ENCODE results near the gene GNE. TPM values are rescaled to one million over a fixed set of nuclear protein-coding genes. Genes with fewer than 3 reads are reported as not detected.
A peak's percentile ranks its signal among the peaks of the same experiment; 100 is the strongest.

Gene GNE
- total and polyA plus RNA-seq, 11 donors = 3.7 to 22.0 (median 11.8) TPM

DNA sequence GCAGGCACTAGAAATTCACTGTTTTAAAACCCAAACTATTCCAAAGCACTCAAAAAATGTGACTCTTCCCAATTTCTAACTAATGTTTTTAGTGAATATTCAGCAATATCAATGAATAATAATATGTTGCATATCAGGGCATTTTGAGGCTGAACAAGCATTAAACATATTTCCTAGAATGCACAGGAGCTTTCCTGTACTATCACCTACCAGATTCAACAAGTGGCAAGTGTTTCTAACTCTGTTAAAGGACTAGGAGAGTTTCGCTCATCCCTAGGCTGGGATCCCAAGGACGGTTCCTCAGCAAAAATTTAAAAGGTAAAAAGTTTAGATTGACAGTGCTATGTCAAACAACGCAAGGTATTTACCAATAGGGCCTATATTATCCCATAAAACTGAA lies 21.0 kb downstream of the GNE start:
- H3K27ac ChIP-seq = no peak overlapping the region
- intact Hi-C loops (cut with DNase I) = no loop called here
- H3K4me1 ChIP-seq = no peaks in the 10 kb centered on the region
- ATAC-seq = no peak
- H3K27me3 ChIP-seq = no peaks in the 10 kb centered on the region
- H3K9me3 ChIP-seq = no peaks in the 10 kb centered on the region
- TF ChIP-seq, protein P1, sequence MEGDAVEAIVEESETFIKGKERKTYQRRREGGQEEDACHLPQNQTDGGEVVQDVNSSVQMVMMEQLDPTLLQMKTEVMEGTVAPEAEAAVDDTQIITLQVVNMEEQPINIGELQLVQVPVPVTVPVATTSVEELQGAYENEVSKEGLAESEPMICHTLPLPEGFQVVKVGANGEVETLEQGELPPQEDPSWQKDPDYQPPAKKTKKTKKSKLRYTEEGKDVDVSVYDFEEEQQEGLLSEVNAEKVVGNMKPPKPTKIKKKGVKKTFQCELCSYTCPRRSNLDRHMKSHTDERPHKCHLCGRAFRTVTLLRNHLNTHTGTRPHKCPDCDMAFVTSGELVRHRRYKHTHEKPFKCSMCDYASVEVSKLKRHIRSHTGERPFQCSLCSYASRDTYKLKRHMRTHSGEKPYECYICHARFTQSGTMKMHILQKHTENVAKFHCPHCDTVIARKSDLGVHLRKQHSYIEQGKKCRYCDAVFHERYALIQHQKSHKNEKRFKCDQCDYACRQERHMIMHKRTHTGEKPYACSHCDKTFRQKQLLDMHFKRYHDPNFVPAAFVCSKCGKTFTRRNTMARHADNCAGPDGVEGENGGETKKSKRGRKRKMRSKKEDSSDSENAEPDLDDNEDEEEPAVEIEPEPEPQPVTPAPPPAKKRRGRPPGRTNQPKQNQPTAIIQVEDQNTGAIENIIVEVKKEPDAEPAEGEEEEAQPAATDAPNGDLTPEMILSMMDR (IDR thresholded peaks at IDR 0.05) = no peak
- no peak for TF ChIP-seq POLR2A (IDR thresholded peaks at IDR 0.05)
- no peak overlapping the region for H3K4me3 ChIP-seq
- WGBS, 4 donors = 93 to 96% (median 95%) methylated on average over 3 of the region's 3 CpGs
- no peak for DNase-seq
- peaks cover 0 to 88% (median 65%) of the 10 kb centered on the region in 9 donors for H3K36me3 ChIP-seq

DNA sequence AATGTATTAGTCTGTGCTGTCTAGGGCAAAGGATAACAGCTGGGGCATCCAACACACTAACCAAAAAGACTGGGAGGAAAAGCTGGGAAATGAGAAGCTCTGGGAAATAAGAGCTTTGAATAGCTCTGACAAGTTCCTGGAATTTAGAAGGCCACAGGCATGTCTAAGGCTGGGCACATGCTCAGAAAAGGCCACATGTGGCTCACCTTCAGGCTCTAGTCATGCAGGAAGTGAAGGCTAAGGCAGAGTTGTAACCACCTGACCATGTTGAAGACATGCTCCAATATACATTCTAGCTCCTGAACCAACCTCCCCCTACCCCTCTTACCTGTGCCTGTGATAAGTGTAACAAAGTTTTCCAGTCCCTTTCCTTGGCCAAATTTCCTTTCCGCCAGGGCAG lies 35.8 kb downstream of the GNE start:
- 97 to 100% (median 99%) methylated on average over 1 of the region's 1 CpG for WGBS, 4 donors
- Histone ChIP-seq H3K9me3 (peaks cover 0 to 11% (median 0%) of the 10 kb centered on the region in 12 donors), H3K4me3 (no peak overlapping the region), H3K4me1 (peaks cover 0 to 7% (median 0%) of the 10 kb centered on the region in 12 donors), H3K27me3 (no peaks in the 10 kb centered on the region), H3K27ac (no peak overlapping the region), H3K36me3 (peaks cover 4 to 99% (median 97%) of the 10 kb centered on the region in 9 donors)
- no peak for DNase-seq
- intact Hi-C loops (cut with DNase I) = no loop called here
- TF ChIP-seq, protein P1 (IDR thresholded peaks at IDR 0.05) = no peak
- TF ChIP-seq POLR2A (IDR thresholded peaks at IDR 0.05) = no peak
- no peak for ATAC-seq

DNA sequence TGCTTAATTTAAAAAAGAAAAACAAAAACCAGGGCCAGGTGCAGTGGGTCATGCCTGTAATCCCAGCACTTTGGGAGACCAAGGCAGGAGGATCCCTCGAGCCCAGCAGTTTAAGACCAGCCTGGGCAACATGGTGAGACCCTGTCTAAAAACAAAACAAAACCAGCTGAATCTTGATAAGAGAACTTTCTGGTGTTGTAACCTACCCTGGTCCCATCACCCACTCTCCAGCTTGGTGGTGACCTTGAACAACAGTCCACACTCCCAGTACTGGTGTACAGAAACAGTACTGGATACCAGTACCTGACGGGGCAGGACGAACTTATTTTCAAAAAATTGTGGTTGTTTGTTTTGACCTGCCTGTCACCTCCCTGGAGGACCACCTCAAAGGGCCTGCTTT lies 36.6 kb downstream of the GNE start:
- TF ChIP-seq, protein P1 (IDR thresholded peaks at IDR 0.05) = no peak
- no peak for TF ChIP-seq POLR2A (IDR thresholded peaks at IDR 0.05)
- Histone ChIP-seq H3K4me3 (no peak overlapping the region), H3K9me3 (peaks cover 0 to 11% (median 0%) of the 10 kb centered on the region in 12 donors), H3K27me3 (no peaks in the 10 kb centered on the region), H3K36me3 (peaks cover 4 to 99% (median 97%) of the 10 kb centered on the region in 9 donors), H3K27ac (no peak overlapping the region), H3K4me1 (peaks cover 0 to 10% (median 0%) of the 10 kb centered on the region in 12 donors)
- ATAC-seq = no peak
- 93 to 98% (median 96%) methylated on average over 3 of the region's 3 CpGs for WGBS, 4 donors
- intact Hi-C loops (cut with DNase I) = no loop called here
- DNase-seq = no peak

DNA sequence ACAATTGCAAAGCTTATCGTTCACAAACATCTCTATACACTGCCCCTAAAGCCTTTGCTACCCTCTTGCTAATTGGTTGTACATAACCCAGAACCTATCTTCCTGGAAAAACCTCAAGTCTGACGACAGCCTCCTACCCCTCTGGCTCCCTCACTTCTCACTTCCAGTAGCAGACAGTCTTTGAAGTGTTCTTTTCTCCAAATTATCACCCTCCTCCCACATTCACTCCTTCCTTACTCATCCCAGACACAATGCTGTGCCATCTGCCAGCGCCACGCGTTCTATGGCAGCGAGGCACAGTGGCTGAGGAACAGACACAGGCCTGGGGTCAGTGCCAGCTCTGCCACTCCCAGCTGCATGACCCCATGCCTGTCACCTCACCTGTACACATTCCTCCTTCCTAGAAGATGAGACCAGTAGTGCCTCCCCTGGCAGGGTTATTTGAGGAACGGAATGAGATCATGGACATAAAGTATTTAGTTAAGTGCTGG lies 39.8 kb downstream of the GNE start:
- peak in 1 of 4 donors; percentile 12 for ATAC-seq
- DNase-seq = no peak
- Histone ChIP-seq H3K4me3 (no peak overlapping the region), H3K36me3 (peaks cover 4 to 93% (median 74%) of the 10 kb centered on the region in 9 donors), H3K4me1 (peaks cover 0 to 35% (median 25%) of the 10 kb centered on the region in 12 donors), H3K27ac (no peak overlapping the region), H3K27me3 (no peaks in the 10 kb centered on the region), H3K9me3 (peaks cover 0 to 11% (median 0%) of the 10 kb centered on the region in 12 donors)
- no peak for TF ChIP-seq POLR2A (IDR thresholded peaks at IDR 0.05)
- TF ChIP-seq, protein P1 (IDR thresholded peaks at IDR 0.05) = no peak
- 77 to 86% (median 83%) methylated on average over 7 of the region's 7 CpGs for WGBS, 4 donors
- intact Hi-C loops (cut with DNase I) = loop anchor here in 1 of 10 donors (5.0 kb wide), 1 partner anchor 39 kb away; the partner anchor contains the start of gene GNE
